Measurements from ENCODE around the gene ATP5F1B. TPM values are rescaled to one million over a fixed set of nuclear protein-coding genes. Genes with fewer than 3 reads are reported as not detected.

Gene ATP5F1B
- total RNA-seq (100 to 1,000 TPM; 925 to 960 TPM), polyA plus RNA-seq (828 TPM)

- H3K27me3 ChIP-seq (ENCODE audit: insufficient read depth, low read length, poor library complexity, severe bottlenecking) = no peaks in the 10 kb centered on the region
- CTCF ChIA-PET = interaction anchor here (0.6 to 2.4 kb wide), 6 partner anchors 9 to 44 kb away, joined by 3 to 15 read pairs (median 8); no protein-coding TSS in a partner anchor
- peak within 1 kb of the TSS; percentile 79 to 99 (median 93) for H3K4me3 Mint-ChIP-seq
- H3K27me3 Mint-ChIP-seq = no peaks in the 10 kb centered on the region
- peaks cover 23% of the 10 kb centered on the region for H3K4me1 ChIP-seq (ENCODE audit: insufficient read depth, low read length)
- DNase-seq = peak; percentile 85 to 96 (median 94)
- POLR2A ChIA-PET = interaction anchor here (0.7 to 3.3 kb wide), 10 partner anchors 10 to 466 kb away, joined by 3 to 54 read pairs (median 12); partner anchors contain the start of genes BAZ2A, NACA, PTGES3 and STAT6
- peak within 1 kb of the TSS; percentile 100 for H3K4me3 ChIP-seq (ENCODE audit: low read length)
- H3K36me3 ChIP-seq (ENCODE audit: insufficient read depth, low read length) = peaks cover 18% of the 10 kb centered on the region
- H3K36me3 Mint-ChIP-seq = peaks cover 1 to 44% (median 15%) of the 10 kb centered on the region in 3 donors
- peak within 1 kb of the TSS; percentile 98 for H3K27ac ChIP-seq (ENCODE audit: low read depth, low read length)
- peak within 1 kb of the TSS; percentile 76 to 100 (median 98) for H3K27ac Mint-ChIP-seq
- H3K9me3 ChIP-seq (ENCODE audit: low read length) = no peaks in the 10 kb centered on the region
- no peaks in the 10 kb centered on the region for H3K9me3 Mint-ChIP-seq
- H3K4me1 Mint-ChIP-seq = peaks cover 28 to 39% (median 39%) of the 10 kb centered on the region in 3 donors
Observed at GRCh38 chr12:56645717-56646446, at the start of gene ATP5F1B. TSS of gene ATP5F1B (minus strand) at chr12:56645984. CDS start at chr12:56645963, 21 bp downstream.

- no peak overlapping the region for H3K27ac ChIP-seq (ENCODE audit: low read depth, low read length)
- H3K4me3 ChIP-seq (ENCODE audit: low read length) = no peak overlapping the region
- CTCF ChIA-PET = no interaction called here
- no peaks in the 10 kb centered on the region for H3K9me3 Mint-ChIP-seq
- H3K36me3 Mint-ChIP-seq = no peaks in the 10 kb centered on the region
- H3K27ac Mint-ChIP-seq = peak overlapping the region in 1 of 8 donors; percentile 54
- H3K27me3 ChIP-seq (ENCODE audit: insufficient read depth, low read length, poor library complexity, severe bottlenecking) = no peaks in the 10 kb centered on the region
- H3K4me1 ChIP-seq (ENCODE audit: insufficient read depth, low read length) = peaks cover 3% of the 10 kb centered on the region
- no peaks in the 10 kb centered on the region for H3K9me3 ChIP-seq (ENCODE audit: low read length)
- H3K4me3 Mint-ChIP-seq = peak overlapping the region in 1 of 7 donors; percentile 41
- no peaks in the 10 kb centered on the region for H3K36me3 ChIP-seq (ENCODE audit: insufficient read depth, low read length)
- POLR2A ChIA-PET = interaction anchor here (0.7 kb wide), 2 partner anchors 58 to 830 kb away, joined by 5 to 7 read pairs; no protein-coding TSS in a partner anchor
- no peak for DNase-seq
- peaks cover under 1 to 1% (median 1%) of the 10 kb centered on the region in 3 donors for H3K4me1 Mint-ChIP-seq
- H3K27me3 Mint-ChIP-seq = no peaks in the 10 kb centered on the region
Observed at GRCh38 chr12:56694161-56694560, 48.4 kb upstream of the ATP5F1B start.

GRCh38 chr12:56688846-56689109 is 43.0 kb upstream of the ATP5F1B start:
- H3K4me1 Mint-ChIP-seq = peaks cover 29 to 37% (median 32%) of the 10 kb centered on the region in 3 donors
- ChIA-PET POLR2A (interaction anchor here (0.6 to 4.1 kb wide), 11 partner anchors 14 to 1052 kb away, joined by 3 to 56 read pairs (median 8); partner anchors contain the start of genes ATP5F1B, BAZ2A, NACA and STAT6), CTCF (interaction anchor here (1.0 to 7.8 kb wide), 5 partner anchors 12 to 60 kb away, joined by 4 to 43 read pairs (median 7); partner anchors contain the start of gene NACA)
- Histone ChIP-seq H3K27me3 (ENCODE audit: insufficient read depth, low read length, poor library complexity, severe bottlenecking) (no peaks in the 10 kb centered on the region), H3K36me3 (ENCODE audit: insufficient read depth, low read length) (no peaks in the 10 kb centered on the region), H3K4me1 (ENCODE audit: insufficient read depth, low read length) (peaks cover 32% of the 10 kb centered on the region), H3K4me3 (ENCODE audit: low read length) (peak overlapping the region; percentile 80), H3K9me3 (ENCODE audit: low read length) (no peaks in the 10 kb centered on the region), H3K27ac (ENCODE audit: low read depth, low read length) (peak overlapping the region; percentile 99)
- H3K36me3 Mint-ChIP-seq = peaks cover 0 to 38% (median 0%) of the 10 kb centered on the region in 3 donors
- peak in 1 of 5 donors; percentile 26 for DNase-seq
- no peaks in the 10 kb centered on the region for H3K27me3 Mint-ChIP-seq
- peak overlapping the region; percentile 93 to 100 (median 100) for H3K4me3 Mint-ChIP-seq
- H3K9me3 Mint-ChIP-seq = no peaks in the 10 kb centered on the region
- H3K27ac Mint-ChIP-seq = peak overlapping the region; percentile 96 to 100 (median 100)

GRCh38 chr12:56688129-56688845 is 42.5 kb upstream of the ATP5F1B start, which contains the start of gene PTGES3:
TSS of gene PTGES3 (minus strand) at chr12:56688284. CDS start at chr12:56687999, 285 bp downstream.
- H3K9me3 ChIP-seq (ENCODE audit: low read length) = no peaks in the 10 kb centered on the region
- peak within 1 kb of the TSS; percentile 99 for H3K27ac ChIP-seq (ENCODE audit: low read depth, low read length)
- Mint-ChIP-seq H3K4me3 (peak within 1 kb of the TSS; percentile 93 to 100 (median 100)), H3K4me1 (peaks cover 29 to 39% (median 36%) of the 10 kb centered on the region in 3 donors), H3K27ac (peak within 1 kb of the TSS; percentile 96 to 100 (median 100)), H3K9me3 (no peaks in the 10 kb centered on the region), H3K27me3 (no peaks in the 10 kb centered on the region), H3K36me3 (peaks cover 0 to 38% (median 0%) of the 10 kb centered on the region in 3 donors)
- peak; percentile 95 to 99 (median 98) for DNase-seq
- peaks cover 32% of the 10 kb centered on the region for H3K4me1 ChIP-seq (ENCODE audit: insufficient read depth, low read length)
- POLR2A ChIA-PET = interaction anchor here (0.6 to 4.1 kb wide), 16 partner anchors 10 to 423 kb away, joined by 3 to 56 read pairs (median 5); partner anchors contain the start of genes ATP5F1B, BAZ2A, NACA and STAT6
- no peaks in the 10 kb centered on the region for H3K27me3 ChIP-seq (ENCODE audit: insufficient read depth, low read length, poor library complexity, severe bottlenecking)
- CTCF ChIA-PET = interaction anchor here (0.6 to 7.8 kb wide), 7 partner anchors 12 to 59 kb away, joined by 3 to 43 read pairs (median 4); partner anchors contain the start of gene NACA
- peak within 1 kb of the TSS; percentile 80 for H3K4me3 ChIP-seq (ENCODE audit: low read length)
- H3K36me3 ChIP-seq (ENCODE audit: insufficient read depth, low read length) = no peaks in the 10 kb centered on the region

GRCh38 chr12:56687223-56688128 is 41.7 kb upstream of the ATP5F1B start:
- POLR2A ChIA-PET = interaction anchor here (0.6 to 4.1 kb wide), 18 partner anchors 9 to 424 kb away, joined by 3 to 56 read pairs (median 4); partner anchors contain the start of genes ATP5F1B, BAZ2A, NACA and STAT6
- Histone ChIP-seq H3K36me3 (ENCODE audit: insufficient read depth, low read length) (no peaks in the 10 kb centered on the region), H3K27ac (ENCODE audit: low read depth, low read length) (peak overlapping the region; percentile 99), H3K27me3 (ENCODE audit: insufficient read depth, low read length, poor library complexity, severe bottlenecking) (no peaks in the 10 kb centered on the region), H3K4me1 (ENCODE audit: insufficient read depth, low read length) (peaks cover 41% of the 10 kb centered on the region), H3K9me3 (ENCODE audit: low read length) (no peaks in the 10 kb centered on the region), H3K4me3 (ENCODE audit: low read length) (peak overlapping the region; percentile 80)
- peak overlapping the region; percentile 93 to 100 (median 100) for H3K4me3 Mint-ChIP-seq
- no peaks in the 10 kb centered on the region for H3K27me3 Mint-ChIP-seq
- CTCF ChIA-PET = interaction anchor here (1.4 to 7.8 kb wide), 6 partner anchors 11 to 52 kb away, joined by 3 to 43 read pairs (median 6); partner anchors contain the start of gene NACA
- DNase-seq = peak; percentile 44 to 82 (median 63)
- H3K27ac Mint-ChIP-seq = peak overlapping the region; percentile 96 to 100 (median 100)
- no peaks in the 10 kb centered on the region for H3K9me3 Mint-ChIP-seq
- peaks cover 34 to 44% (median 42%) of the 10 kb centered on the region in 3 donors for H3K4me1 Mint-ChIP-seq
- H3K36me3 Mint-ChIP-seq = peaks cover 0 to 38% (median 0%) of the 10 kb centered on the region in 3 donors

- H3K9me3 Mint-ChIP-seq = no peaks in the 10 kb centered on the region
- peak overlapping the region; percentile 93 to 100 (median 100) for H3K4me3 Mint-ChIP-seq
- H3K9me3 ChIP-seq (ENCODE audit: low read length) = no peaks in the 10 kb centered on the region
- peaks cover 4% of the 10 kb centered on the region for H3K36me3 ChIP-seq (ENCODE audit: insufficient read depth, low read length)
- H3K4me1 ChIP-seq (ENCODE audit: insufficient read depth, low read length) = peaks cover 62% of the 10 kb centered on the region
- CTCF ChIA-PET = interaction anchor here (0.7 to 7.8 kb wide), 11 partner anchors 11 to 138 kb away, joined by 3 to 43 read pairs (median 5); partner anchors contain the start of genes ATP5F1B, BAZ2A and NACA
- no peaks in the 10 kb centered on the region for H3K27me3 ChIP-seq (ENCODE audit: insufficient read depth, low read length, poor library complexity, severe bottlenecking)
- H3K27ac Mint-ChIP-seq = peak overlapping the region; percentile 96 to 100 (median 100)
- DNase-seq = no peak
- peak overlapping the region; percentile 52 for H3K4me3 ChIP-seq (ENCODE audit: low read length)
- peaks cover 0 to 53% (median 0%) of the 10 kb centered on the region in 3 donors for H3K36me3 Mint-ChIP-seq
- H3K27me3 Mint-ChIP-seq = no peaks in the 10 kb centered on the region
- peaks cover 44 to 62% (median 57%) of the 10 kb centered on the region in 3 donors for H3K4me1 Mint-ChIP-seq
- peak overlapping the region; percentile 99 for H3K27ac ChIP-seq (ENCODE audit: low read depth, low read length)
- POLR2A ChIA-PET = interaction anchor here (0.5 to 4.6 kb wide), 16 partner anchors 8 to 636 kb away, joined by 3 to 26 read pairs (median 6); partner anchors contain the start of genes ATP5F1B, BAZ2A and NACA
Observed at GRCh38 chr12:56684745-56685359, 39.1 kb upstream of the ATP5F1B start.

Data from CD8-positive, alpha-beta memory T cell (primary cell).